Measurements from ENCODE around the gene MRPS15. TPM values are rescaled to one million over a fixed set of nuclear protein-coding genes. Genes with fewer than 3 reads are reported as not detected.
A peak's percentile ranks its signal among the peaks of the same experiment; 100 is the strongest.

The MRPS15 gene
- total RNA-seq, 1 donor, result 35.1 TPM

GRCh38 chr1:36475910-36476604, 11.9 kb upstream of the MRPS15 start:
- H3K9me3 ChIP-seq (ENCODE audit: low read depth, low read length), result no peaks in the 10 kb centered on the region
- no peak overlapping the region for H3K4me3 ChIP-seq (ENCODE audit: low read length)
- no peaks in the 10 kb centered on the region for H3K27me3 ChIP-seq (ENCODE audit: insufficient read depth, low read length)
- peaks cover 22% of the 10 kb centered on the region for H3K4me1 ChIP-seq (ENCODE audit: insufficient read depth, low read length)

- Histone ChIP-seq H3K4me1 (ENCODE audit: insufficient read depth, low read length) (peaks cover 15% of the 10 kb centered on the region), H3K9me3 (ENCODE audit: low read depth, low read length) (no peaks in the 10 kb centered on the region), H3K4me3 (ENCODE audit: low read length) (no peak overlapping the region), H3K27me3 (ENCODE audit: insufficient read depth, low read length) (no peaks in the 10 kb centered on the region)
Observed at GRCh38 chr1:36475341-36475740, 11.2 kb upstream of the MRPS15 start.

GRCh38 chr1:36472656-36473055, 8.5 kb upstream of the MRPS15 start:
- no peaks in the 10 kb centered on the region for H3K4me1 ChIP-seq (ENCODE audit: insufficient read depth, low read length)
- no peaks in the 10 kb centered on the region for H3K27me3 ChIP-seq (ENCODE audit: insufficient read depth, low read length)
- H3K9me3 ChIP-seq (ENCODE audit: low read depth, low read length), result no peaks in the 10 kb centered on the region
- H3K4me3 ChIP-seq (ENCODE audit: low read length), result no peak overlapping the region

GRCh38 chr1:36471830-36472641, 7.9 kb upstream of the MRPS15 start:
- Histone ChIP-seq H3K4me3 (ENCODE audit: low read length) (no peak overlapping the region), H3K27me3 (ENCODE audit: insufficient read depth, low read length) (no peaks in the 10 kb centered on the region), H3K9me3 (ENCODE audit: low read depth, low read length) (no peaks in the 10 kb centered on the region), H3K4me1 (ENCODE audit: insufficient read depth, low read length) (no peaks in the 10 kb centered on the region)

GRCh38 chr1:36469163-36469562, 5.0 kb upstream of the MRPS15 start:
- Histone ChIP-seq H3K27me3 (ENCODE audit: insufficient read depth, low read length) (no peaks in the 10 kb centered on the region), H3K4me3 (ENCODE audit: low read length) (no peak overlapping the region), H3K9me3 (ENCODE audit: low read depth, low read length) (no peaks in the 10 kb centered on the region), H3K4me1 (ENCODE audit: insufficient read depth, low read length) (peaks cover 6% of the 10 kb centered on the region)

GRCh38 chr1:36467700-36468455, 3.7 kb upstream of the MRPS15 start:
- H3K9me3 ChIP-seq (ENCODE audit: low read depth, low read length), result no peaks in the 10 kb centered on the region
- no peak overlapping the region for H3K4me3 ChIP-seq (ENCODE audit: low read length)
- H3K4me1 ChIP-seq (ENCODE audit: insufficient read depth, low read length), result peaks cover 17% of the 10 kb centered on the region
- no peaks in the 10 kb centered on the region for H3K27me3 ChIP-seq (ENCODE audit: insufficient read depth, low read length)

- Histone ChIP-seq H3K9me3 (ENCODE audit: low read depth, low read length) (no peaks in the 10 kb centered on the region), H3K4me1 (ENCODE audit: insufficient read depth, low read length) (peaks cover 17% of the 10 kb centered on the region), H3K27me3 (ENCODE audit: insufficient read depth, low read length) (no peaks in the 10 kb centered on the region), H3K4me3 (ENCODE audit: low read length) (no peak overlapping the region)
Observed at GRCh38 chr1:36467027-36467410, 2.8 kb upstream of the MRPS15 start.

GRCh38 chr1:36466370-36467026, 2.3 kb upstream of the MRPS15 start:
- H3K4me3 ChIP-seq (ENCODE audit: low read length), result no peak overlapping the region
- no peaks in the 10 kb centered on the region for H3K27me3 ChIP-seq (ENCODE audit: insufficient read depth, low read length)
- H3K9me3 ChIP-seq (ENCODE audit: low read depth, low read length), result no peaks in the 10 kb centered on the region
- H3K4me1 ChIP-seq (ENCODE audit: insufficient read depth, low read length), result peaks cover 17% of the 10 kb centered on the region

- no peak overlapping the region for H3K4me3 ChIP-seq (ENCODE audit: low read length)
- H3K4me1 ChIP-seq (ENCODE audit: insufficient read depth, low read length), result peaks cover 17% of the 10 kb centered on the region
- no peaks in the 10 kb centered on the region for H3K9me3 ChIP-seq (ENCODE audit: low read depth, low read length)
- no peaks in the 10 kb centered on the region for H3K27me3 ChIP-seq (ENCODE audit: insufficient read depth, low read length)
Observed at GRCh38 chr1:36465731-36466369, 1.7 kb upstream of the MRPS15 start.

GRCh38 chr1:36464605-36465393, 615 bp upstream of the MRPS15 start:
- H3K9me3 ChIP-seq (ENCODE audit: low read depth, low read length), result no peaks in the 10 kb centered on the region
- peaks cover 17% of the 10 kb centered on the region for H3K4me1 ChIP-seq (ENCODE audit: insufficient read depth, low read length)
- no peaks in the 10 kb centered on the region for H3K27me3 ChIP-seq (ENCODE audit: insufficient read depth, low read length)
- peak overlapping the region; percentile 96 for H3K4me3 ChIP-seq (ENCODE audit: low read length)

GRCh38 chr1:36463463-36463802, 751 bp downstream of the MRPS15 start:
- no peaks in the 10 kb centered on the region for H3K27me3 ChIP-seq (ENCODE audit: insufficient read depth, low read length)
- peak overlapping the region; percentile 96 for H3K4me3 ChIP-seq (ENCODE audit: low read length)
- peaks cover 28% of the 10 kb centered on the region for H3K4me1 ChIP-seq (ENCODE audit: insufficient read depth, low read length)
- H3K9me3 ChIP-seq (ENCODE audit: low read depth, low read length), result no peaks in the 10 kb centered on the region

GRCh38 chr1:36458910-36459309, 5.3 kb downstream of the MRPS15 start:
- Histone ChIP-seq H3K27me3 (ENCODE audit: insufficient read depth, low read length) (no peaks in the 10 kb centered on the region), H3K4me3 (ENCODE audit: low read length) (no peak overlapping the region)

GRCh38 chr1:36457691-36458090, 6.5 kb downstream of the MRPS15 start:
- Histone ChIP-seq H3K4me3 (ENCODE audit: low read length) (no peak overlapping the region), H3K9me3 (ENCODE audit: low read depth, low read length) (no peaks in the 10 kb centered on the region), H3K27me3 (ENCODE audit: insufficient read depth, low read length) (no peaks in the 10 kb centered on the region)

More at GRCh38 chr1:36458910-36459309, 5.3 kb downstream of the MRPS15 start:
- H3K4me1 ChIP-seq (ENCODE audit: insufficient read depth, low read length), result peaks cover 41% of the 10 kb centered on the region
- no peaks in the 10 kb centered on the region for H3K9me3 ChIP-seq (ENCODE audit: low read depth, low read length)

GRCh38 chr1:36456391-36456928, 7.7 kb downstream of the MRPS15 start:
- Histone ChIP-seq H3K4me3 (ENCODE audit: low read length) (no peak overlapping the region), H3K27me3 (ENCODE audit: insufficient read depth, low read length) (no peaks in the 10 kb centered on the region)

More at GRCh38 chr1:36457691-36458090, 6.5 kb downstream of the MRPS15 start:
- peaks cover 30% of the 10 kb centered on the region for H3K4me1 ChIP-seq (ENCODE audit: insufficient read depth, low read length)

More at GRCh38 chr1:36456391-36456928, 7.7 kb downstream of the MRPS15 start:
- H3K9me3 ChIP-seq (ENCODE audit: low read depth, low read length), result no peaks in the 10 kb centered on the region
- peaks cover 30% of the 10 kb centered on the region for H3K4me1 ChIP-seq (ENCODE audit: insufficient read depth, low read length)
